BE2C (cell line): Measurements from ENCODE around the gene MDH2.
"Not testable (repeated sequence)": the region's sequence is repeated elsewhere in the genome, so short reads cannot be mapped to it uniquely, and the experiment has no call there.

ENCODE experiments used
- DNase-seq: peaks from one replicate; pipeline ENCODE4 v3.0.0-alpha.2; 2020
- H3K27me3 ChIP-seq: fragments of 250-450 bp; sonication (Bioruptor Pico); 2 replicates; pipeline ENCODE4 v1.5.1; 2020; ENCODE audit warnings: mild to moderate bottlenecking
- H3K36me3 ChIP-seq: fragments of 250-450 bp; sonication (Bioruptor Pico); 2 replicates; pipeline ENCODE4 v1.5.1; 2020; ENCODE audit warnings: mild to moderate bottlenecking
- H3K4me1 ChIP-seq: fragments of 250-450 bp; sonication (Bioruptor Pico); 2 replicates; pipeline ENCODE4 v1.5.1; 2020
- H3K4me3 ChIP-seq: 2 replicates; pipeline ENCODE4 v1.5.1; 2011; ENCODE audit warnings: low read depth, low read length
- H3K9me3 ChIP-seq: fragments of 250-450 bp; sonication (Bioruptor Pico); 2 replicates; pipeline ENCODE4 v1.5.1; 2020
- TF ChIP-seq, protein P1 (sequence below): IDR thresholded peaks from 2 replicates; pipeline ENCODE4 v1.5.1; 2012; ENCODE audit warnings: mild to moderate bottlenecking, low read depth, low read length

The MDH2 gene

DNA sequence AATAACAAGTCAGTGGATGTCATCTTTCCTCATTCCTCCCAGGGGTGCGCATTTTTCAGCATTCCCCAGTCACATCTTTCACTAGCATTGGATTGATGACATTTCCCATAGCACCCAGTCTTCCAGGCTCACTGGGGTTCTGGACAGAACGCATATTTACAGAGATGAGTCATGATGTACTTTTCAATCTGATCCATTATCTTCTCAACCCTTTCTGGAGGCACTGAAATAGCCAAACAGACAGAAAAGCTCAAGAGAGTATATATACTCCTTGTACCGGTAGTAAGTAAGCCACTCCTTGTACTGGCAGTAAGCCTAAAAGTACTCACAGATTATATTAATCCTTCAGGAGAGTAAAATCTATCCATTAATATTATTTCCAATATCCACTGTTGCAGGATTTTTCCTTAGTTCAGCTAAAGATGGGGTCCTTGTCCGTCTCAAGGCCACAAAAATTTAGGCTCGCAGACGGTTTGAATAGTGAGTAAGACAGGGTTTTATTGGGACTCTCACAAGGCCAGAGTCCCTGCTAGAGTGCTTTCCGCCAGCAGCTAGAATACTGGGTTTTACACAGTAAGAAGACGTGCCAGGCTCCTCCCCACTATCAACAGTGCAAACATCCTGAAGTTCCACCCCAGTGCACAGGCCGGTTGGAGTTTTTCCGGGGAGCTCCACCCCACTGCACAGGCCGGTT, 60.8 kb downstream of the MDH2 start:
- no peak for DNase-seq
- H3K4me3 ChIP-seq: no peak overlapping the region
- no peaks in the 10 kb centered on the region for H3K4me1 ChIP-seq
- TF ChIP-seq, protein P1, sequence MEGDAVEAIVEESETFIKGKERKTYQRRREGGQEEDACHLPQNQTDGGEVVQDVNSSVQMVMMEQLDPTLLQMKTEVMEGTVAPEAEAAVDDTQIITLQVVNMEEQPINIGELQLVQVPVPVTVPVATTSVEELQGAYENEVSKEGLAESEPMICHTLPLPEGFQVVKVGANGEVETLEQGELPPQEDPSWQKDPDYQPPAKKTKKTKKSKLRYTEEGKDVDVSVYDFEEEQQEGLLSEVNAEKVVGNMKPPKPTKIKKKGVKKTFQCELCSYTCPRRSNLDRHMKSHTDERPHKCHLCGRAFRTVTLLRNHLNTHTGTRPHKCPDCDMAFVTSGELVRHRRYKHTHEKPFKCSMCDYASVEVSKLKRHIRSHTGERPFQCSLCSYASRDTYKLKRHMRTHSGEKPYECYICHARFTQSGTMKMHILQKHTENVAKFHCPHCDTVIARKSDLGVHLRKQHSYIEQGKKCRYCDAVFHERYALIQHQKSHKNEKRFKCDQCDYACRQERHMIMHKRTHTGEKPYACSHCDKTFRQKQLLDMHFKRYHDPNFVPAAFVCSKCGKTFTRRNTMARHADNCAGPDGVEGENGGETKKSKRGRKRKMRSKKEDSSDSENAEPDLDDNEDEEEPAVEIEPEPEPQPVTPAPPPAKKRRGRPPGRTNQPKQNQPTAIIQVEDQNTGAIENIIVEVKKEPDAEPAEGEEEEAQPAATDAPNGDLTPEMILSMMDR: no peak
- H3K9me3 ChIP-seq: no peaks in the 10 kb centered on the region
- no peaks in the 10 kb centered on the region for H3K27me3 ChIP-seq
- H3K36me3 ChIP-seq: no peaks in the 10 kb centered on the region

DNA sequence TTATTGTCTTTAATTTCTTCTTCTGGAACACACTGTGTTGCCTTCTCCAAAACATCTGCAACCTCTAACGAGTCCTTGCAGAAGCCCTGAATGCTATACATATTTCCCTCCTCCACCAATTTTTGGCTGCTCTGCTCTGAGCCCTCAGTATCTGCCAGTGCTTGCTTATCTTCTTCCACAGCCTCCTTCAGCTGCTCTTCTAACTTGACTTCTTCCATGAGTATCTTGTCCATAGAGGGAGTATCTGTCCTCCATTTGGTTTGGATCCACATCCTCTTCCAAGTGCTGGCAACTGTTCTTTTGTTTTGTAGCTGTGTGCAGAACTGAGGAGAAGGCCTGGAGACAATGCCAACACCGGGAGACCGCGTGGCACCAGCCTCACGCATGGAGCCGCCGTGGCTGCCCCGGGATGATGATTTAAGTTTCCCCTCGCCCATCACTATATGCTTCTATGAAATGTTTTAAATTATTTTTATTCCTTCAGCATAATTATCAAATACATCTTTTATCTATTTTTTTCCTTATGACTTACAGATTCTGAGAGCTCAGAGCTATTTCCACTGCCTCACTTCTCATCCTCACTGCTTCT, 65.2 kb downstream of the MDH2 start:
- H3K36me3 ChIP-seq, DNase-seq, H3K27me3 ChIP-seq, H3K4me3 ChIP-seq, H3K9me3 ChIP-seq, H3K4me1 ChIP-seq: not testable (repeated sequence)

DNA sequence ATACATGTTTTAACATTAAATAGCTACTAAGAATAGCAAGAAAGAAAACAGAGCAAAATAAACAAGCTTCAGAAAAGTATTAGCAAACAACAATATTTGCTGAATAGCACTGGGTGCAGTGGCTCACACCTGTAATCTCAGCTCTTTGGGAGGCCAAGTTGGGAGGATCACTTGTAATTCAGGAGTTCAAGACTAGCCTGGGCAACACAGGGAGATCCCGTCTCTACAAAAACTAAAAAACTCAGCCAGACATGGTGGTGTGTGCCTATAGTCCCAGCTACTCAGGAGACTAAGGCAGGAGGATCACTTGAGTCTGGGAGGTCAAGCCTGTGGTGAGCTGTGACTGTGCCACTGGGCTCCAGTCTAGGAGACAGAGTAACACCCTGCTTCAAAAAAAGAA, 66.8 kb downstream of the MDH2 start:
- not testable (repeated sequence) for DNase-seq

More for the DNA sequence above, 66.8 kb downstream of the MDH2 start:
- H3K4me3 ChIP-seq, H3K27me3 ChIP-seq, H3K9me3 ChIP-seq, H3K36me3 ChIP-seq, H3K4me1 ChIP-seq: not testable (repeated sequence)
